ENCODE data around the gene RPS21. TPM values are rescaled to one million over a fixed set of nuclear protein-coding genes. Genes with fewer than 3 reads are reported as not detected.

RPS21 gene
- total RNA-seq, 4 donors from 2014 or later: 1,371 to 3,195 (median 1,826) TPM

GRCh38 chr20:62357187-62357667, 29.7 kb upstream of the RPS21 start:
- Histone ChIP-seq H3K27ac (peak overlapping the region; percentile 83 to 96 (median 86)), H3K4me1 (peaks cover 0 to 96% (median 75%) of the 10 kb centered on the region in 4 donors), H3K27me3 (no peaks in the 10 kb centered on the region), H3K36me3 (no peaks in the 10 kb centered on the region), H3K4me3 (peak overlapping the region in 2 of 4 donors; percentile 1 to 20), H3K9me3 (no peaks in the 10 kb centered on the region)
- TF ChIP-seq EP300 (IDR thresholded peaks at IDR 0.05) (no peak), CTCF (IDR thresholded peaks at IDR 0.05) (no peak), POLR2A (IDR thresholded peaks at IDR 0.05) (no peak)
- WGBS, 2 donors: 18 to 27% methylated on average over 6 to 10 of the region's 25 CpGs
- DNase-seq (ENCODE audit: low spot score in 2 of 2): no peak

DNA sequence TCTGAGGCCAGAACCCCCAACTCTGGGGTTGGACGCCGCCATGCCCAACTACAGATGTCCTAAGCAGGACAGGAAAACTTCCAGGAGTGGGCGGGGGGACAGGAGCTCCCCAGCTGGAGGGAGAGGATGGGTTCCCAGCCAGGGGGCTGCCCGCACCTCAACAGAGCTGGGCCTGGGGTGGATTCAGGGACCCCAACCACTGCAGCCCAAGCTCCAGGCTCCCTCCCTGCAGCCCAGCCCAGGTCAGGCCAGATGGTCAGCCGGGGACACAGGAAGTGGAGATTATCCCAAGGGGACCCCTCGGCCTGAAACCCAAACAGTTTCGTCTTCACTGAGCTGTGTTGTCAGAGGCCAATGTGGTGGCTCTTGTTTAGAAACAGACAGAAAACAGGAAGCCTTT, 29.2 kb upstream of the RPS21 start:
- no peak for DNase-seq (ENCODE audit: low spot score in 2 of 2)
- Histone ChIP-seq H3K4me3 (no peak overlapping the region), H3K4me1 (peaks cover 0 to 97% (median 77%) of the 10 kb centered on the region in 4 donors), H3K27me3 (no peaks in the 10 kb centered on the region), H3K36me3 (no peaks in the 10 kb centered on the region), H3K27ac (peak overlapping the region; percentile 83 to 96 (median 86)), H3K9me3 (no peaks in the 10 kb centered on the region)
- TF ChIP-seq CTCF (IDR thresholded peaks at IDR 0.05): no peak
- no peak for TF ChIP-seq EP300 (IDR thresholded peaks at IDR 0.05)
- no peak for TF ChIP-seq POLR2A (IDR thresholded peaks at IDR 0.05)
- WGBS, 2 donors: 32 to 43% methylated on average over 7 of the region's 7 CpGs

DNA sequence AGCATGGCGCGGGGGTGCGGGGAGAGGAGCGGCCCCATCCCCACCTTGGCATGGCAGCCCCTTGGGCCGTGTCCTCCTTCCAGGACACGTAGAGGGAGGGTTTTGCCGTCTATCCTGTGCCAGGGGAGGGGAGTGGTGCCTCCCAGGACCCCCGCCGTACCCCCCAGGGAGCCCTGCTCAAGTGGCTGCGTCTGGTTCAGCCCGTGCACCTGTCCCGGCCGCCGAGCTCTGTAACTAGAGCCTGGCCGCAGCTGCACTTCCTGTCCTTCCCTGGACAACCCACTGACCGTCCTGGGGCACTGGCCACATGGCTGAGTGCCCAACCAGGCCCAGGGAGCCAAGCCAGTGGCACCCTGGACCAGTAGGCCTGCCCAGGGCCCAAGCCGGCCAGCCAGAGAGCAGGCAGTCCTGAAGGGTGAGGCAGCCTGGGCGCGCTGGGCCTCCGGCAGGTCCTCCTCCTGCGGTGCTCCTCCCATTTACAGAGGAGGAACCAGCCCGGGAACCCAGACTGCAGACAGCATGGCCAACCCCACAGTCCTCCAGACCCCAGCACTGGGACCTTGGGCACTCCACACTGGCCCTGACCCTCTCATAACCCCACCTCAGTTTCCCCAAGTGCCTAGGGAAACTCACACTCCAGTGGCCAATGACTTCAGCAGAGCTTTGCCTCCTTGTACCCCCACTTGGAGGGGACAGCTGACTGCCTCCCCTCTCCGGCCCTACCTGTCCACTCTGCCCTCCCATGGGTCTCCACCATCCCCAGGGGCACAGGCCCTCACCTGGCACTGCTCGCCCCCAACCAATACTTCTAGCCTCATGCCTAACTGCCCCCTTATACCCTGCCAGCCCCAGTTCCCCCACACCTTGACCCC, 28.5 kb upstream of the RPS21 start:
- peak overlapping the region; percentile 55 to 96 (median 86) for H3K27ac ChIP-seq
- H3K36me3 ChIP-seq: no peaks in the 10 kb centered on the region
- WGBS, 2 donors: 39 to 49% methylated on average over 10 to 19 of the region's 24 CpGs
- peaks cover 0 to 97% (median 81%) of the 10 kb centered on the region in 4 donors for H3K4me1 ChIP-seq
- H3K27me3 ChIP-seq: no peaks in the 10 kb centered on the region
- H3K9me3 ChIP-seq: no peaks in the 10 kb centered on the region
- DNase-seq (ENCODE audit: low spot score in 2 of 2): no peak
- TF ChIP-seq EP300 (IDR thresholded peaks at IDR 0.05) (no peak), CTCF (IDR thresholded peaks at IDR 0.05) (no peak), POLR2A (IDR thresholded peaks at IDR 0.05) (no peak)
- H3K4me3 ChIP-seq: no peak overlapping the region

DNA sequence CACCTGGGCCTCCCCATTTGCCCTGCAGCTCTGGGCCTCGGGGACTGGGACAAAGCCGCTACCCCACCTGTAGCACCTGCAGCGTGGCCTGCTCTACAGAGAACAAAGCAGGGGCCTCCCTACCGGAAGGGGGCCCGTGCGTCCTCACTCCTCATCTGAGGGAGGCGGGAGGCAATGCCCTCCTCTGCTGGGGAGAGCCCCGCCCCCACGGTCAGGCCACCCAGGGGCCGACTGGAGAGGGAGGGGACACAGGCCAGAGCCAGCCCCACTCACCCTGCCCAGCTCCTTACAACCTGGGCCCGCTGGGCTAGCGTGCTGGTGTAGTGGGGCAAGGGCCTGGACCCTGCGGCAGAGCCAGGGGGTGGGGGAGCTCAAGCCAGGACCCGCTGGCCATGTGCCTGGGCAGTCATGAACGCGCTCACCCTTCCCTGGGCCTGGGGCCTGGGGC, 27.8 kb upstream of the RPS21 start:
- TF ChIP-seq EP300 (IDR thresholded peaks at IDR 0.05): no peak
- TF ChIP-seq CTCF (IDR thresholded peaks at IDR 0.05): no peak
- TF ChIP-seq POLR2A (IDR thresholded peaks at IDR 0.05): no peak
- H3K9me3 ChIP-seq: no peaks in the 10 kb centered on the region
- H3K4me1 ChIP-seq: peaks cover 0 to 97% (median 85%) of the 10 kb centered on the region in 4 donors
- peak overlapping the region; percentile 55 to 96 (median 86) for H3K27ac ChIP-seq
- no peak for DNase-seq (ENCODE audit: low spot score in 2 of 2)
- no peak overlapping the region for H3K4me3 ChIP-seq
- no peaks in the 10 kb centered on the region for H3K36me3 ChIP-seq
- H3K27me3 ChIP-seq: no peaks in the 10 kb centered on the region
- WGBS, 2 donors: 31 to 38% methylated on average over 11 of the region's 16 CpGs
